ENCODE data around the gene ARMC6. TPM values are rescaled to one million over a fixed set of nuclear protein-coding genes. Genes with fewer than 3 reads are reported as not detected.

The ARMC6 gene
- polyA plus RNA-seq, 1 experiment = 31.5 TPM

DNA sequence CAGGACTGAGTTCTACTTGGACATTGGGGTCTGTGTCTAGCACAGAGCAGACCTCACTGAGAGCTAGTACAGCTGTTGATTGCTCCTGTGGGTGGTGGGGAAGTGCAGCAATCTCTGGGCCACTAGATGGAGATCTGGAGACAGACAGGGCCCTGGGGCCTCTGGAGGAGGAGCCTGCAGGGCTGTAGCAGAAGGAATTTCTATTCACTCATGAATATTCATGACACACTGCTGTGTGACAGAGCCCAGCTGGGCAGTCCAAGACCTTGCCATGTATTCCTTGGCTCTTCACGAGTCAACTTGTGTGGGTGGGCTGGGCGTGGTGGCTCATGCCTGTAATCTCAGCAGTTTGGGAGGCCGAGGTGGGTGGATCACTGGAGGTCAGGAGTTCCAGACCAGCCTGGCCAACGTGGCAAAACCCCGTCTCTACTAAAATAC lies 37.6 kb upstream of the ARMC6 start:
- TF ChIP-seq CTCF (IDR thresholded peaks at IDR 0.05; ENCODE audit: insufficient read depth, low read depth, low read length) = peak; percentile 88
- peaks cover 27% of the 10 kb centered on the region for H3K36me3 ChIP-seq (ENCODE audit: control insufficient read depth, insufficient read depth, low read length)
- POLR2A ChIA-PET = no interaction called here

GRCh38 chr19:18996351-18996750 lies 37.1 kb upstream of the ARMC6 start:
- POLR2A ChIA-PET = no interaction called here
- Histone ChIP-seq H3K27me3 (ENCODE audit: control insufficient read depth, insufficient read depth, low read length) (no peaks in the 10 kb centered on the region), H3K4me3 (ENCODE audit: low read depth, low read length) (no peak overlapping the region), H3K36me3 (ENCODE audit: control insufficient read depth, insufficient read depth, low read length) (peaks cover 25% of the 10 kb centered on the region)
- CTCF ChIA-PET = interaction anchor here (0.6 to 5.3 kb wide), 12 partner anchors 9 to 178 kb away, joined by 3 to 44 read pairs (median 6); no protein-coding TSS in a partner anchor
- DNase-seq (ENCODE audit: low read depth) = no peak
- TF ChIP-seq CTCF (IDR thresholded peaks at IDR 0.05; ENCODE audit: insufficient read depth, low read depth, low read length) = no peak

More for the DNA sequence above, 37.6 kb upstream of the ARMC6 start:
- Histone ChIP-seq H3K27me3 (ENCODE audit: control insufficient read depth, insufficient read depth, low read length) (no peaks in the 10 kb centered on the region), H3K4me3 (ENCODE audit: low read depth, low read length) (no peak overlapping the region)
- CTCF ChIA-PET = interaction anchor here (0.6 to 5.3 kb wide), 15 partner anchors 9 to 838 kb away, joined by 3 to 44 read pairs (median 5); no protein-coding TSS in a partner anchor
- DNase-seq (ENCODE audit: low read depth) = peak; percentile 50

GRCh38 chr19:18996796-18997394 lies 36.5 kb upstream of the ARMC6 start:
- no peaks in the 10 kb centered on the region for H3K27me3 ChIP-seq (ENCODE audit: control insufficient read depth, insufficient read depth, low read length)
- DNase-seq (ENCODE audit: low read depth) = no peak
- ChIA-PET POLR2A (no interaction called here), CTCF (interaction anchor here (0.6 to 5.3 kb wide), 3 partner anchors 9 to 151 kb away, joined by 3 to 44 read pairs (median 3); no protein-coding TSS in a partner anchor)
- H3K4me3 ChIP-seq (ENCODE audit: low read depth, low read length) = no peak overlapping the region
- H3K36me3 ChIP-seq (ENCODE audit: control insufficient read depth, insufficient read depth, low read length) = peaks cover 21% of the 10 kb centered on the region
- no peak for TF ChIP-seq CTCF (IDR thresholded peaks at IDR 0.05; ENCODE audit: insufficient read depth, low read depth, low read length)

DNA sequence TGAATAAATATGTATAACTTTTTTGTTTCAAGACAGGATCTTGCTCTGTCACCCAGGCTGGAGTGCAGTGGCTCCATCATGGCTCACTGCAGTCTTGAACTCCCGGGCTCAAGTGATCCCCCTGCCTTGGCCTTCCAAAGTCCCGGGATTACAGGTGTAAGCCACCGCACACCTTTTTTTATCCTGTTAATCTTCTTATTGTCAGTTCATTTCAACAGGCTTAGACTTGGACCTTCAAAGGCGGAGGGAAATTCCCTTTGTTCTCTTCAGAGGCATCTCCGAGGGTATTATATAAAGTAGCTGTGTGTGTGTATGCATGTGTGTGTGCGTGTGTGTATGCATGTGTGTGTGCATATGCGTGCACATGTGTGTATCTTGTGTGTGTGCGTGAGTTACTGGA lies 35.1 kb upstream of the ARMC6 start:
- TF ChIP-seq CTCF (IDR thresholded peaks at IDR 0.05; ENCODE audit: insufficient read depth, low read depth, low read length) = no peak
- no peak for DNase-seq (ENCODE audit: low read depth)
- Histone ChIP-seq H3K36me3 (ENCODE audit: control insufficient read depth, insufficient read depth, low read length) (peaks cover 22% of the 10 kb centered on the region), H3K4me3 (ENCODE audit: low read depth, low read length) (no peak overlapping the region), H3K27me3 (ENCODE audit: control insufficient read depth, insufficient read depth, low read length) (no peaks in the 10 kb centered on the region)
- ChIA-PET POLR2A (no interaction called here), CTCF (interaction anchor here (0.9 to 5.3 kb wide), 4 partner anchors 12 to 142 kb away, joined by 3 to 44 read pairs (median 3); no protein-coding TSS in a partner anchor)

- ChIA-PET POLR2A (no interaction called here), CTCF (interaction anchor here (0.9 to 5.3 kb wide), 6 partner anchors 13 to 175 kb away, joined by 3 to 44 read pairs (median 3); no protein-coding TSS in a partner anchor)
- DNase-seq (ENCODE audit: low read depth) = no peak
- Histone ChIP-seq H3K4me3 (ENCODE audit: low read depth, low read length) (no peak overlapping the region), H3K36me3 (ENCODE audit: control insufficient read depth, insufficient read depth, low read length) (peaks cover 24% of the 10 kb centered on the region), H3K27me3 (ENCODE audit: control insufficient read depth, insufficient read depth, low read length) (no peaks in the 10 kb centered on the region)
- TF ChIP-seq CTCF (IDR thresholded peaks at IDR 0.05; ENCODE audit: insufficient read depth, low read depth, low read length) = no peak
Observed at GRCh38 chr19:18999016-18999758, 34.2 kb upstream of the ARMC6 start.
